Measurements from ENCODE around the gene IL10RA. TPM values are rescaled to one million over a fixed set of nuclear protein-coding genes. Genes with fewer than 3 reads are reported as not detected.
A peak's percentile ranks its signal among the peaks of the same experiment; 100 is the strongest.
"Not testable (repeated sequence)": the region's sequence is repeated elsewhere in the genome, so short reads cannot be mapped to it uniquely, and the experiment has no call there.

Gene IL10RA
- total and polyA plus RNA-seq, 7 experiments from 2014 or later: 85.2 to 300 (median 171) TPM

DNA sequence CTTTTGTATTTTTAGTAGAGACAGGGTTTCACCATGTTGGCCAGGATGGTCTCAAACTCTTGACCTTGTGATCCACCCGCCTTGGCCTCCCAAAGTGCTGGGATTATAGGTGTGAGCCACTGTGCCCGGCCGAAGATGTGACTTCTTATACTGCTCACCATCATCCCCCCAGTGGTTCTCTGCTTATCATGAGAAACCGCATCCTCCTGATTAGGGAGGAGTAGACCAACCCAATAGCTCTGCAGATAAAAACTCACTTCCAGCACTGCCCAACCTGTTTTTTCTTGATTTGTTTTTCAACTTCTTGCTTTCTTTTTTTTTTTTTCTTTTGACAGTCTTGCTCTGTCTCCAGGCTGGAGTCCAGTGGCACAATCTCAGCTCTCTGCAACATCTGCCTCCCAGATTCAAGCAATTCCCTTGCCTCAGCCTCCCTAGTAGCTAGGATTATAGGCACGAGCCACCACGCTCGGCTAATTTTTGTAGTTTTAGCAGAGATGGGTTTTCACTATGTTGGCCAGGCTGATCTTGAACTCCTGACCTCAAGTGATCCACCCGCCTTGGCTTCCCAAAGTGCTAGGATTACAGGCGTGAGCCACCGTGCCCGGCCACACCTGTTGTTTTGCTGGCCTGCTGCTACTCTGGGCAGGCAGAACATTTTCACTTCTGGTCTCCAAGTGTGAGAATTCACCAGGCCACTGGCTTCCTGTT is 21.5 kb downstream of the IL10RA start:
- not testable (repeated sequence) for H3K27me3 ChIP-seq (ENCODE audit: control insufficient read depth in 2 of 2, insufficient read depth in 2 of 2, low read length in 2 of 2); H3K36me3 ChIP-seq (ENCODE audit: control insufficient read depth in 2 of 3, insufficient read depth in 3 of 3, low read length in 3 of 3); DNase-seq; H3K27me3 Mint-ChIP-seq; H3K9me3 ChIP-seq (ENCODE audit: control insufficient read depth in 2 of 3, low read length in 3 of 3); H3K9me3 Mint-ChIP-seq
- Histone ChIP-seq H3K4me3 (ENCODE audit: low read length) (peak overlapping the region; percentile 27), H3K4me1 (ENCODE audit: control insufficient read depth in 2 of 2, insufficient read depth in 2 of 2, low read length in 2 of 2) (peaks cover 84 to 98% of the 10 kb centered on the region in 2 donors), H3K27ac (ENCODE audit: low read depth, low read length) (peak overlapping the region; percentile 55)
- intact Hi-C loops (cut with micrococcal nuclease): loop anchor here (1.0 to 10.0 kb wide), 6 partner anchors 21 to 427 kb away; partner anchors contain the start of genes IL10RA (in 1 of the 2) and KMT2A (in 1 of the 2)
- peak; percentile 43 for ATAC-seq
- Mint-ChIP-seq H3K36me3 (peaks cover 0 to 33% (median 0%) of the 10 kb centered on the region in 5 donors), H3K27ac (peak overlapping the region; percentile 63 to 96 (median 91)), H3K4me1 (peaks cover 83 to 98% (median 90%) of the 10 kb centered on the region in 7 donors), H3K4me3 (peak overlapping the region; percentile 44 to 80 (median 71))
- ChIA-PET POLR2A (interaction anchor here (0.6 to 15.8 kb wide), 12 partner anchors 8 to 298 kb away, joined by 3 to 255 read pairs (median 6); partner anchors contain the start of gene IL10RA), CTCF (interaction anchor here (0.8 to 2.0 kb wide), 6 partner anchors 11 to 185 kb away, joined by 3 to 12 read pairs (median 4); no protein-coding TSS in a partner anchor)

DNA sequence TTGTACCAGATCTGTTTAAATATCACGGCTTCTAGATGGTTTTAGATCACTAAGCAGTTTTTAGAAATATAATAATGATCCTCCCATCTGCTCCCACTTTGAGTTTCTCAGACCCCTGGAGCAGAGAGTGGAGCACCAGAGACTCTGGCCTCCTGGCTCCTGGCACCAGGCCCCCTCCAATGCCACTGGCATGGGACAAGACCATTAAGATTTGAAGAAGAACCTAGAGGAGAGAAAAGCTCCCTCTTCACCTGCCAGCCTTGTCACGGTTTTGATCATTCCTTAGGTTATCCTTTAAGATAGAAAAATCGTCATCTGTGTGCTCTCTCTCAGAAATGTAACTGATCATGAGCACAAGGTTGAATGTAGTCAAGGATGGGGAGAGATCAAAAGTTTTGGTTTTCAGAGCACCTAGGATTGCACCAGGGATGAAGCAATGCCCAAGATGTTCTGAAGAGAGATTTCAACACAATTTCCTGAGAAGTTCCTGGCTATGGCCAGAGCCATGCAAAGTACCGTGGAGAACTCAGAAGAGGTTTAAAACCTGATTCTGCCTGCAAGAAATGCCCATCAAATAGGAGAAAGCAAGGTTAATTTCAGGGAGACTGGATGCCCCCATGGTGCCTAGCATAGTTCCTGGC is 22.2 kb downstream of the IL10RA start:
- Histone ChIP-seq H3K36me3 (ENCODE audit: control insufficient read depth in 2 of 3, insufficient read depth in 3 of 3, low read length in 3 of 3) (no peaks in the 10 kb centered on the region), H3K4me3 (ENCODE audit: low read length) (peak overlapping the region; percentile 27), H3K27me3 (ENCODE audit: control insufficient read depth in 2 of 2, insufficient read depth in 2 of 2, low read length in 2 of 2) (no peaks in the 10 kb centered on the region), H3K4me1 (ENCODE audit: control insufficient read depth in 2 of 2, insufficient read depth in 2 of 2, low read length in 2 of 2) (peaks cover 77 to 98% of the 10 kb centered on the region in 2 donors), H3K9me3 (ENCODE audit: control insufficient read depth in 2 of 3, low read length in 3 of 3) (no peaks in the 10 kb centered on the region), H3K27ac (ENCODE audit: low read depth, low read length) (peak overlapping the region; percentile 55)
- H3K27me3 Mint-ChIP-seq: no peaks in the 10 kb centered on the region
- no peak for ATAC-seq
- H3K9me3 Mint-ChIP-seq: peaks cover 0 to 8% (median 0%) of the 10 kb centered on the region in 11 donors
- intact Hi-C loops (cut with micrococcal nuclease): loop anchor here (2.0 to 10.0 kb wide), 2 partner anchors 20 to 426 kb away; partner anchors contain the start of gene KMT2A (in 1 of the 2)
- H3K36me3 Mint-ChIP-seq: peaks cover 0 to 30% (median 0%) of the 10 kb centered on the region in 5 donors
- H3K4me3 Mint-ChIP-seq: peak overlapping the region; percentile 44 to 80 (median 71)
- peaks cover 82 to 97% (median 86%) of the 10 kb centered on the region in 7 donors for H3K4me1 Mint-ChIP-seq
- no peak for DNase-seq
- POLR2A ChIA-PET: interaction anchor here (0.6 to 15.8 kb wide), 8 partner anchors 8 to 297 kb away, joined by 3 to 255 read pairs (median 10); partner anchors contain the start of gene IL10RA
- peak overlapping the region; percentile 63 to 96 (median 91) for H3K27ac Mint-ChIP-seq
- CTCF ChIA-PET: interaction anchor here (0.9 to 2.0 kb wide), 4 partner anchors 16 to 185 kb away, joined by 3 to 12 read pairs (median 4); partner anchors contain the start of gene IL10RA

DNA sequence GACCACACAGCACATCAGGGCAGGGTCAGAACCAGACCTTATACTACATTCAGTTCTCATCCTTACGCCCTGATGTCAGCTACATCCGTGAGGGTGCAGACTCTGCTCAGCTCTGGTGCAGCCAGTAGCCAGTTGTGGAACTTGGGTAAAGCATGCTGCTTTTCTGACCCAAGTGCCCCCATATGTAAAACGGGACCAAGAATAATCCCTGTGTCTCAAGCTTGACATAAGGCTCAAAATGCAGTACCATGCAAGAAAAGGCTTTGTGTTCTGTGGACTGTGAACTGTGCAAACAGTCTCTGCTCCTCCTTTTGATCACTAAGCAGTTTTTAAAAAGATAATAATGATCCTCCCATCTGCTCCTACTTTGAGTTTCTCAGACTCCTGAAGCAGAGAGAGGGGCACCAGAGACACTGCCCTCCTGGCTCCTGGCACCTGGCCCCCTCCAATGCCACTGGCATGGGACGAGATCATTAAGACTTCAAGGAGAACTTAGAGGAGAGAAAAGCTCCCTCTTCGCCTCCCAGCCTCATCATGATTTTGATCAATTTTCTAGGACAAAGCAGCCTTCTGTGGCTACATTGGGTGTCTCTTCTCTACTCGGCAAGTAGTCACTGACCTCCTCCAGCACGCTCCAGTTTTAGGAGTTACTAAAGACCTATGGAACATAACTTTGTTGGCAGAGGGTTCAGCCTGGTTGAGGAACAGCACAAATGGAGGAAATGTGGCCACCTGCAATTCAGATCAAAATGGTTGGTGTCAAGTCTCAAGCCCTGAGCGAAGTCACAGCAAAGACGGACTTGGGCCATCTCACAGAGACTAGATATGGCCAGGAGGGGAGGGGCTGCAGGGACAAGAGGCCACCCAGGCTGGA is 23.9 kb downstream of the IL10RA start:
- ATAC-seq (no peak), DNase-seq (no peak)
- Mint-ChIP-seq H3K27ac (peak overlapping the region in 7 of 9 donors; percentile 8 to 92 (median 67)), H3K4me3 (no peak overlapping the region), H3K36me3 (peaks cover 0 to 31% (median 0%) of the 10 kb centered on the region in 5 donors), H3K27me3 (no peaks in the 10 kb centered on the region), H3K4me1 (peaks cover 82 to 93% (median 85%) of the 10 kb centered on the region in 7 donors), H3K9me3 (peaks cover 0 to 7% (median 0%) of the 10 kb centered on the region in 11 donors)
- CTCF ChIA-PET: interaction anchor here (0.7 to 1.1 kb wide), 2 partner anchors 10 to 43 kb away, joined by 3 to 4 read pairs; no protein-coding TSS in a partner anchor
- no peak overlapping the region for H3K27ac ChIP-seq (ENCODE audit: low read depth, low read length)
- H3K27me3 ChIP-seq (ENCODE audit: control insufficient read depth in 2 of 2, insufficient read depth in 2 of 2, low read length in 2 of 2): no peaks in the 10 kb centered on the region
- H3K4me1 ChIP-seq (ENCODE audit: control insufficient read depth in 2 of 2, insufficient read depth in 2 of 2, low read length in 2 of 2): peaks cover 69 to 98% of the 10 kb centered on the region in 2 donors
- H3K9me3 ChIP-seq (ENCODE audit: control insufficient read depth in 2 of 3, low read length in 3 of 3): no peaks in the 10 kb centered on the region
- no peaks in the 10 kb centered on the region for H3K36me3 ChIP-seq (ENCODE audit: control insufficient read depth in 2 of 3, insufficient read depth in 3 of 3, low read length in 3 of 3)
- POLR2A ChIA-PET: interaction anchor here (1.4 to 15.8 kb wide), 4 partner anchors 8 to 59 kb away, joined by 6 to 255 read pairs (median 18); partner anchors contain the start of gene IL10RA
- H3K4me3 ChIP-seq (ENCODE audit: low read length): no peak overlapping the region
- intact Hi-C loops (cut with micrococcal nuclease): loop anchor here (2.0 to 10.0 kb wide), 2 partner anchors 19 to 425 kb away; partner anchors contain the start of gene KMT2A (in 1 of the 2)

DNA sequence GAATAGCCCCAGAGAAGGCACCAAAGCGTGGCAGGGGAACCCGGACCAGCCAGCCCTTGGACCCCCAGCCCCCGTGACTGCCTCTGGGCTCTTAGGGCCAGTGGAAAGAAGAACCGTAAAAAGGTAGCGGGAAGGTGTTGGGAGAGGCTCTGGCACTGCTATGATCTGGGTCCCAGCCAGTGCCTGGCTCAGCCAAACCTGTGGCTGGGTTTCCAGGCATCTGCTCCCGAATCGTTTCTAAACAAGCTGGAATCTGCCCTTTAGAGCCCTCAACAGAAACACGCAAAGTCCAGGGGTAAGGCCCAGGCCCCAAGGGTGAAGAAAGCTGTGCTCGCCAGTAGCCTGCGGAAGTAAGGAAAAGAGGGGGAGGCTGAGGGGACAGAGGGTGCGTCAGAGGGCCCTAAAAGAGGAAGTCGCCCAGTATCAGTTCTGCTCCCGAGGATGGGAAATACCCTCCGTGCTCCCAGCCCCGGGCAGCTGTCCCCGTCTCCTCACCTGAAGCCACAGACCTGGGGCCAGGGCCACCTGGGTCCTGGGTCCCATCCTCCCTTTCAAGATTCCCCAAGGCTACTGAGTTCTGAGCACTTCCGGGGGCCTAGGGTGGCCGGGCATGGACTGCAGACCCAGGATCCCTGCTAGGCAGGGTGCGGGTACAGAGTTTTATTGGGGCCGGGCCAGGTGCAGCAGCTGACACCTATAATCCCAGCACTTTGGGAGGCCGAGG is 24.7 kb downstream of the IL10RA start:
- intact Hi-C loops (cut with micrococcal nuclease): no loop called here
- H3K4me1 ChIP-seq (ENCODE audit: control insufficient read depth in 2 of 2, insufficient read depth in 2 of 2, low read length in 2 of 2): peaks cover 72 to 98% of the 10 kb centered on the region in 2 donors
- CTCF ChIA-PET: interaction anchor here (1.1 kb wide), 1 partner anchor 43 kb away, joined by 3 read pairs; no protein-coding TSS in a partner anchor
- Mint-ChIP-seq H3K27me3 (no peaks in the 10 kb centered on the region), H3K4me1 (peaks cover 82 to 93% (median 85%) of the 10 kb centered on the region in 7 donors), H3K36me3 (peaks cover 0 to 32% (median 0%) of the 10 kb centered on the region in 5 donors), H3K27ac (peak overlapping the region in 4 of 9 donors; percentile 9 to 92 (median 52)), H3K4me3 (peak overlapping the region in 1 of 10 donors; percentile 56), H3K9me3 (peaks cover 0 to 10% (median 0%) of the 10 kb centered on the region in 11 donors)
- POLR2A ChIA-PET: interaction anchor here (1.4 to 2.9 kb wide), 2 partner anchors 9 to 10 kb away, joined by 6 to 21 read pairs; no protein-coding TSS in a partner anchor
- H3K27ac ChIP-seq (ENCODE audit: low read depth, low read length): no peak overlapping the region
- ATAC-seq (peak; percentile 76), DNase-seq (no peak)
- no peak overlapping the region for H3K4me3 ChIP-seq (ENCODE audit: low read length)
- no peaks in the 10 kb centered on the region for H3K36me3 ChIP-seq (ENCODE audit: control insufficient read depth in 2 of 3, insufficient read depth in 3 of 3, low read length in 3 of 3)
- no peaks in the 10 kb centered on the region for H3K9me3 ChIP-seq (ENCODE audit: control insufficient read depth in 2 of 3, low read length in 3 of 3)
- no peaks in the 10 kb centered on the region for H3K27me3 ChIP-seq (ENCODE audit: control insufficient read depth in 2 of 2, insufficient read depth in 2 of 2, low read length in 2 of 2)

DNA sequence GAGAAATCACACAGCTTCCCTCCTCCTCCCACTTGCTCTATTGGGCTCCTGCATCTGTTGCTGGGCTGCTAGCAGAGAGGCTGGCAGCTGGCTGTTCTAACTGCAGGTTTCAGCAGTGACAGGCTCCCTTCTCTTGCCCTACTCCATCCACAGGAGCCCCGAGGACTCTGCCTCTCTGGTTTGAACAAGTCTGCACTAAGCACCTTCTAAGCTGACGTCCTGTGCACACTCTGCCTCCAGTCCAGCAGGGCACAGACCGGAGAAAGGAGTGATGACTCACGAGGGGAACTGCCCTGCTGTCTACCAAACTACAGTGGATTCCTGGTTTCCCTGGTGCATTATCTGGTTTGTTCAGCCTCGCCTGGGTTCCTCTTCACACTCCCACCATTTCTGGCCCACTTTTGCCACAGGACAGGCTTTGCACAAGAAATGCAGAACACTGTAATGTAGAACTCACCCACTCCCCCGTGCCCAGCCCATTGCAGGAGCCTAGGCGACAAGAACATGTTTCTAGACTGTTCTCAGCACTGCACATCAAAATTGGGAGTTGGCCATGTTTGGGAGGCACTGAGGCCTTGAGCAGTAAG is 26.0 kb downstream of the IL10RA start:
- Histone ChIP-seq H3K4me3 (ENCODE audit: low read length) (no peak overlapping the region), H3K27me3 (ENCODE audit: control insufficient read depth in 2 of 2, insufficient read depth in 2 of 2, low read length in 2 of 2) (no peaks in the 10 kb centered on the region), H3K9me3 (ENCODE audit: control insufficient read depth in 2 of 3, low read length in 3 of 3) (peaks cover 0 to 5% (median 1%) of the 10 kb centered on the region in 3 experiments), H3K36me3 (ENCODE audit: control insufficient read depth in 2 of 3, insufficient read depth in 3 of 3, low read length in 3 of 3) (no peaks in the 10 kb centered on the region), H3K4me1 (ENCODE audit: control insufficient read depth in 2 of 2, insufficient read depth in 2 of 2, low read length in 2 of 2) (peaks cover 68 to 98% of the 10 kb centered on the region in 2 donors), H3K27ac (ENCODE audit: low read depth, low read length) (no peak overlapping the region)
- POLR2A ChIA-PET: interaction anchor here (2.9 kb wide), 1 partner anchor 10 kb away, joined by 21 read pairs; no protein-coding TSS in a partner anchor
- Mint-ChIP-seq H3K9me3 (peaks cover 0 to 14% (median 5%) of the 10 kb centered on the region in 11 donors), H3K27ac (peak overlapping the region; percentile 10 to 90 (median 50)), H3K4me1 (peaks cover 79 to 93% (median 86%) of the 10 kb centered on the region in 7 donors), H3K36me3 (peaks cover 0 to 33% (median under 1%) of the 10 kb centered on the region in 5 donors), H3K27me3 (no peaks in the 10 kb centered on the region), H3K4me3 (peak overlapping the region in 2 of 10 donors; percentile 5 to 10)
- intact Hi-C loops (cut with micrococcal nuclease): loop anchor here in 1 of 2 donors (1.0 kb wide), 1 partner anchor 10 kb away; no protein-coding TSS in a partner anchor
- ATAC-seq (peak; percentile 68), DNase-seq (no peak)
- CTCF ChIA-PET: no interaction called here

All from naive thymus-derived CD4-positive, alpha-beta T cell (primary cell).